CD4-positive, alpha-beta T cell treated with Interleukin-6 at 100 ng/mL for 8 hours (primary cell): Measurements from ENCODE around the gene NTN5.

ENCODE experiments used
- DNase-seq: peaks from one replicate; pipeline ENCODE4 v3.0.0-alpha.2; 2020; ENCODE audit warnings: mixed read lengths, low spot score

The NTN5 gene

GRCh38 chr19:48629599-48630295 is 43.1 kb downstream of the NTN5 start:
- DNase-seq: no peak

GRCh38 chr19:48629297-48629598 is 43.6 kb downstream of the NTN5 start:
- DNase-seq: no peak

- DNase-seq: no peak
Measured at GRCh38 chr19:48628486-48629296, 44.1 kb downstream of the NTN5 start.

- DNase-seq: no peak
Measured at GRCh38 chr19:48627865-48628314, 44.9 kb downstream of the NTN5 start.

DNA sequence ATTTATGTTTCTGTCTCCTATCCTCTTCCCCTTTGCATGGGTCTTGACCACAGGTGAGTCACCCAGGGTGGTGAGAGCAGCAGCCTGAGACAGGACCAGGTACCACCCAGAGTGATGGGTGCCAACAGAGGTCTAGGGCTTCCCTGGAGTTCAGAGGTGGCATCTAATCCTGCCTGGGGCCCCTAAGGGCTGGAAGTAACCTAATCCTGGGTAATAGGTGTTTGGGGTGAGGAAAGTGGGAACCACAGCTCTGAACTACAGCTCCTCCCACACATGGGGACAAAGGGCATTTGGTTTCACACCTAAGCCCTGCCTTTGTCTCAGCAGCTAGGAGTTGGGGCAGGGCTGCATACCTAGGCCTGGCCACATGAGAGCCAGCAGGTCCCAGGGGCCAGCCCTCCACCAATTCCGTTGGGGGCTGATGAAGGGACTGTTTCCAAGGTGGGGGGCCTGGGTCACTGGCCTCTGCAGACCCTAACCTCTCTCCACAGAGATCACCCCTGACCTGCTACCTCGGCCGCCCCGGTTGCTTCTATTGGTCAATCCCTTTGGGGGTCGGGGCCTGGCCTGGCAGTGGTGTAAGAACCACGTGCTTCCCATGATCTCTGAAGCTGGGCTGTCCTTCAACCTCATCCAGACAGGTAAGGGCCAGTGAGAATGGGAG is 45.5 kb downstream of the NTN5 start:
- DNase-seq: no peak

DNA sequence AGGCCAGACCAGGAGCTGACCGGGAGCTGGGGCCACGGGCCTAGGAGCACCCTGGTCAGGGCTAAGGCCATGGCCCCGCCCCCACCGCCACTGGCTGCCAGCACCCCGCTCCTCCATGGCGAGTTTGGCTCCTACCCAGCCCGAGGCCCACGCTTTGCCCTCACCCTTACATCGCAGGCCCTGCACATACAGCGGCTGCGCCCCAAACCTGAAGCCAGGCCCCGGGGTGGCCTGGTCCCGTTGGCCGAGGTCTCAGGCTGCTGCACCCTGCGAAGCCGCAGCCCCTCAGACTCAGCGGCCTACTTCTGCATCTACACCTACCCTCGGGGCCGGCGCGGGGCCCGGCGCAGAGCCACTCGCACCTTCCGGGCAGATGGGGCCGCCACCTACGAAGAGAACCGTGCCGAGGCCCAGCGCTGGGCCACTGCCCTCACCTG is 46.9 kb downstream of the NTN5 start:
- DNase-seq: no peak

- no peak for DNase-seq
Measured at GRCh38 chr19:48624791-48625723, 47.8 kb downstream of the NTN5 start.

DNA sequence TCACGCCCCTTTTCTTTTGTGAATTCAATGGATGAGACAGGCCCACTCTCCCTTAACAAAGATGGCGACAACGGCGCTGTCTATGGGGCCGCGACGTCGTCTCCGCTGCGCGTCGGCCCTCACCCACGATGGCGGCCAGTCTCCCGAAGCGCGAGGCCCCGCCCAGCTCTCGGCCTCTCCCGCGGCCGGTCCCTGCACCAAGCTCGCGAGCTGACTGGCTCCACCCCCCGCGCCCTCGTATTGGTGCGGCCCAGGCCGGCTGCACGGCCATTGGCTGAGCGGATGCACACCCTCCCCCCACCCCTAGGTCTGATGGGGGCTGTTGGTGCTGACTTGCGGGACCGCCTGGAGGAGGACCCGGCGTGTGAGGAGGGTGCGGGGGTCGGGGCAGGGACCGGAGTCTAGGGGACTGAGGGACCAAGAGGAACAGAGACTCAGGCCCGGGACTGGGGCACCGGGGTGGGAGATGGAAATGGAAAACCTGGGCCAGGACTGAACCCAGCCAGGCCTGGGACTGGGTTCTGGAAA is 48.7 kb downstream of the NTN5 start:
- DNase-seq: peak; percentile 95

DNA sequence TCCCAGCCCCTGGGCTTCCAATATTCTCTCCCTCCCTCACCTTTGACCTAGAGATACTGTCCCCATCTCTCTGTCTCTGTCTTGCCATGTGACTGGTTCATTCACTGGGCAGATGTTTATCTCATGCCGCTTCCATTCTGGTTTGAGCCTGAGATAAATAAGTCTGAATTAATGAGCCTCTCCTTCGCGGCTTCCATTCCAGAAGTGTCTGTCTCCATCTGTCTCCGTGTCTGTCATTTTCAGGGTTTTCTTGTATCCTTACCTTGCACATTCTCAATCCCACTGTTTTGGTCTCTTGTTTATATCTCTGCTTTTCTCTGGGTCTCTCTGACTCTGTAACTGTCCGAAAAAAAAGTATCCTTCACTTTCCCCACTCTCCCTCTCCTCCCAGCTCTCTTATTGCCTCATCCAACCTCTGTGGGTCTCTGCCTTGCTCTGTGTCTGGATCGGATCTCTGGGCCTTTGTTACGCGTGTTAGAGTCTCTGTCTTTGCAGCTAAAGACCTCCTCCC is 49.2 kb downstream of the NTN5 start:
- no peak for DNase-seq

DNA sequence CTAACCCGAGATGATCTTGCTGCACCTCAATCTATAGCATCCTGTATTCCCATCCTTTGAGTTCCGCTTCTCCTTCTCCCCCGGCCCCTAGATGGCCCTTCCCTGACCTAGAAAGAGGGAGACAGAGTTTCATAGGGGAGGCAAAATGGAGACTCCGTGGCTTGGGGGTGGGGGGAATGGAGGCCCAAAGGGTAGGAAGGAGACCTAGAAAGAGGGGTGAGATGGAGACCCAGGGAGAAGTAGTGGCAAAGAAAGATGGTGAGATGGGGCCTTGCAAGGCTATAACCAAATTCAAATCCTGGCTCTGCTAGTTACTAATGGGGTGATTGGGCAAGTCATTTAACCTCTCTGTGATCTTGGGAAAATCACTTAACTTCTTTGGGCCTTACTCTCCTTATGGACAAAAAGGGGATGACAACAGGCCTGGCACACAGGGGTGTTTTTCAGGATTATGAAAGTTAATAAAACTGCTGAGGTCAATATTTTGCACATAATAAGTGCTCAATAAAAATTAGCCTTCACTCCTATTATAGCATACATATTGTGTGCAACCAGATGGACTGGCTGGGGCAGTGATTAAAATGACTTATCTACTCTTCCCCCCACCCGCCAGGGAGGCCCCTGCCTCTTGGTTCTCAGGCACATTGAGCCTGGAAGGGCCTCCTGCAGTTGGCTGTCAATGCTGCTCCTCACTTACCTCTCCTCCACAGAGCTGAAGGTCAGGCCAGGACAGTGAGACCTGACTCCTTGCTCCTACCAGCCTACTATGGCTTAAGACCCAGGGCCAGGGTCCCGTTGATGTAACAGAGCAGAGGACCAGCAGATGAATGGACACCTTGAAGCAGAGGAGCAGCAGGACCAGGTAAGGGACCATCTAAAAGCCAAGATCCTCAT is 52.9 kb downstream of the NTN5 start:
- no peak for DNase-seq

GRCh38 chr19:48618916-48619691 is 53.7 kb downstream of the NTN5 start, which contains the start of the genes RPL18 and SPHK2:
TSS of gene RPL18 (minus strand) at chr19:48619178. CDS start at chr19:48619143, 35 bp downstream.
TSS of gene SPHK2 (plus strand) at chr19:48619506. CDS start at chr19:48620515, 1,009 bp downstream.
- DNase-seq: peak; percentile 98

- no peak for DNase-seq
Measured at GRCh38 chr19:48618278-48618915, 54.4 kb downstream of the NTN5 start.

- no peak for DNase-seq
Measured at GRCh38 chr19:48617146-48617937, 55.5 kb downstream of the NTN5 start.

- no peak for DNase-seq
Measured at GRCh38 chr19:48616491-48617056, 56.2 kb downstream of the NTN5 start.

DNA sequence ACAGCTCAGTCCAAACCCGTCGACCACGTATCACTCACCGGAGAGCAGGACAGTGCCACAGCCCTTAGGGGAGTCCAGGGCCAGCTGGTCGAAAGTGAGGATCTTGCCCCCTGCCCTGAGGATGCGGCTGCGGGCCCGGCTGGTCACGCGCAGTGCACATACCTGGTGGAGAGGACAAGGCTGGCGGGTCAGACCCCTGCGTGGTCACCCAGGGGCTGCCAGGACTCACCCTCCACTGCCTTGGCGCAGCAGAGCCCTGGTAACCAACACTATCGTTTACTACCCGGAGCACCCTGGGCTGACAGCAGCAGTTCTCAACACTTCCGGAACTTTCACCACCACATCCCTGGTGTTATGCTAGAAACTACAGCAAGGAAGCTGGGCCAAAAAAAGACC is 56.8 kb downstream of the NTN5 start:
- DNase-seq: no peak

DNA sequence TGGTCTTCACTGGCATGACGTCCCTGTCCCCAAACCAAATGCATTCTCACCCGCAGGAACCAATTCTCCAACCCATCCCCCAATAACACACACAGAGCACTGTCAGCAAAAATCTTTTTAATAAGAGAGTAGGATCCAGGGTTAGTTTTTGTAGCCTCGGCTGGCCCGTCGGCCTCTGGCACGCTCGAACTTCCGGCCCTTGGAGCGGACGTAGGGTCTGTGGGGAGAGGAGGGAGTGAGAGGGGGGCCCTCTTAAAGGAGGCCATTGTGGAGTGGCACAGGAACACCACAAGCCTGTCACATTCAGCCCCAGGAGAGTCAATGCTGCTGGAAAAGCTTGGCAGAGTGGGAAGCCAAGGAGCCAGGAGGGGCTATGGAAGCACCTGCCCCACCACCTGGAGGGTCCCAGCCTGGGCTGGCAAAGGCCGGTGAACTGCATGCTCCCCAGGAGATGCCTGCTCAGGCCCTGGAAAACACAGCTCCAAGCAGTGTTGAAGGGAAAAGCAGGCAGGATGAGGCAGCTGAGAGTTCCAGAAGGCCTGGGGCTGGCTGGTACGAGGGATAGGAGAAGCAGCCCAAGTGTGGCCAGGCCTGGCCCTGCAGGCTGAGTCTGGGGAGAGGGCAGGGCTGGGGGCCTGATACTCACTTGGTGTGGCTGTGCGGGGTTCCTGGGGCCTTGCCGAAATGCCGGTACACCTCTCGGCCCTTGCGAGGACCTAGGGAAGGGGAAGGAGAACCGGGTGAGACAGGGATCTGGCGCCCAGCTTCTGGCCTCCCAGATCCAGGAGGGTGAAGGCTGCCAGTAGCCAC is 57.4 kb downstream of the NTN5 start:
- no peak for DNase-seq
